Left renal pelvis (tissue), 4 donors: ENCODE measurements around the gene MYO1H. TPM values are rescaled to one million over a fixed set of nuclear protein-coding genes. Genes with fewer than 3 reads are reported as not detected.
"Not testable (repeated sequence)": the region's sequence is repeated elsewhere in the genome, so short reads cannot be mapped to it uniquely, and the experiment has no call there.

Source experiments
- DNase-seq, 4 donors: peaks; one replicate each; pipeline ENCODE4 v3.0.0-alpha.2; 2013; ENCODE audit warnings: low read depth in 4 of 4, low spot score in 3 of 4
- polyA plus RNA-seq, 4 donors: library from polyadenylated mRNA; unstranded; fragments of 120-200 nt; gene quantifications; one replicate each; pipeline ENCODE4 v1.2.1, GENCODE V29; 2013; ENCODE audit not compliant: insufficient read length in 4 of 4

MYO1H gene
- polyA plus RNA-seq, 4 donors, result 0.30 to 2.0 (median 0.93) TPM

- no peak for DNase-seq
Observed at GRCh38 chr12:109466821-109467220, 119.1 kb downstream of the MYO1H start.

- no peak for DNase-seq
Observed at GRCh38 chr12:109467978-109468676, 120.4 kb downstream of the MYO1H start.

- no peak for DNase-seq
Observed at GRCh38 chr12:109469517-109469916, 121.8 kb downstream of the MYO1H start.

- DNase-seq, result no peak
Observed at GRCh38 chr12:109473006-109473405, 125.3 kb downstream of the MYO1H start.

- DNase-seq, result not testable (repeated sequence)
Observed at GRCh38 chr12:109473526-109474270, 126.0 kb downstream of the MYO1H start.

GRCh38 chr12:109475121-109475520 is 127.4 kb downstream of the MYO1H start:
- no peak for DNase-seq

- DNase-seq, result no peak
Observed at GRCh38 chr12:109475993-109476806, 128.5 kb downstream of the MYO1H start.

- no peak for DNase-seq
Observed at GRCh38 chr12:109476807-109477184, 129.1 kb downstream of the MYO1H start.

- peak; percentile 79 to 83 (median 82) for DNase-seq
Observed at GRCh38 chr12:109477185-109477962, 129.7 kb downstream of the MYO1H start, which contains the start of the genes KCTD10 and UBE3B. Gene KCTD10 (minus strand): TSS chr12:109477300. CDS start chr12:109477262, 38 bp downstream. Gene UBE3B (plus strand): TSS chr12:109477634. CDS start chr12:109483552, 5,918 bp downstream.

GRCh38 chr12:109477963-109478315 is 130.2 kb downstream of the MYO1H start:
- DNase-seq, result no peak

- no peak for DNase-seq
Observed at GRCh38 chr12:109479761-109480160, 132.1 kb downstream of the MYO1H start.

GRCh38 chr12:109480356-109480755 is 132.7 kb downstream of the MYO1H start:
- DNase-seq, result no peak

- DNase-seq, result no peak
Observed at GRCh38 chr12:109481863-109482262, 134.2 kb downstream of the MYO1H start.

GRCh38 chr12:109482491-109482890 is 134.8 kb downstream of the MYO1H start:
- DNase-seq, result no peak

- DNase-seq, result no peak
Observed at GRCh38 chr12:109482894-109483293, 135.2 kb downstream of the MYO1H start.

GRCh38 chr12:109483346-109483745 is 135.6 kb downstream of the MYO1H start:
- DNase-seq, result no peak

GRCh38 chr12:109485201-109485600 is 137.5 kb downstream of the MYO1H start:
- no peak for DNase-seq

- no peak for DNase-seq
Observed at GRCh38 chr12:109487181-109488050, 139.7 kb downstream of the MYO1H start.

GRCh38 chr12:109488051-109488665 is 140.5 kb downstream of the MYO1H start:
- DNase-seq, result no peak
